Karpas-422 (cell line): Measurements from ENCODE around the gene DPYSL3. TPM values are rescaled to one million over a fixed set of nuclear protein-coding genes. Genes with fewer than 3 reads are reported as not detected.

Experiments
- DNase-seq: peaks from one replicate; pipeline ENCODE4 v3.0.0-alpha.2; 2015
- H2AFZ ChIP-seq: fragments of 200-600 bp; sonication (generic); 2 replicates; pipeline ENCODE4 v1.6.1; 2014; ENCODE audit warnings: antibody characterized with exemption, low read length, mixed read lengths
- H3K27ac ChIP-seq: fragments of 200-600 bp; sonication (generic); 2 replicates; pipeline ENCODE4 v1.5.1; 2014; ENCODE audit warnings: mild to moderate bottlenecking, low read length, moderate library complexity
- H3K27me3 ChIP-seq: fragments of 200-600 bp; sonication (generic); 2 replicates; pipeline ENCODE4 v1.6.1; 2014; ENCODE audit warnings: low read length, mixed read lengths
- H3K36me3 ChIP-seq: fragments of 200-600 bp; sonication (generic); 2 replicates; pipeline ENCODE4 v1.6.1; 2014; ENCODE audit warnings: low read length, mixed read lengths; ENCODE audit not compliant: insufficient read depth
- H3K4me1 ChIP-seq: fragments of 200-600 bp; sonication (generic); 2 replicates; pipeline ENCODE4 v1.6.1; 2014; ENCODE audit warnings: mild to moderate bottlenecking, low read length, mixed read lengths
- H3K4me2 ChIP-seq: fragments of 200-600 bp; sonication (generic); 2 replicates; pipeline ENCODE4 v1.6.1; 2014; ENCODE audit warnings: low read length, low read depth, mild to moderate bottlenecking; ENCODE audit not compliant: poor library complexity, severe bottlenecking
- H3K4me3 ChIP-seq: fragments of 200-600 bp; sonication (generic); 2 replicates; pipeline ENCODE4 v1.5.1; 2014; ENCODE audit warnings: mild to moderate bottlenecking, antibody characterized with exemption, low read length, mixed read lengths
- H3K79me2 ChIP-seq: fragments of 200-600 bp; sonication (generic); 2 replicates; pipeline ENCODE4 v1.6.1; 2014; ENCODE audit warnings: mild to moderate bottlenecking, low read length, mixed read lengths
- H3K9ac ChIP-seq: fragments of 200-600 bp; sonication (generic); 2 replicates; pipeline ENCODE4 v1.6.0; 2014; ENCODE audit warnings: low read length
- H3K9me2 ChIP-seq: fragments of 200-600 bp; sonication (generic), shearing (Covaris generic); replicated peaks from 2 replicates; pipeline ENCODE4 v1.6.0; 2014; ENCODE audit warnings: mild to moderate bottlenecking, low read length, moderate library complexity; ENCODE audit not compliant: insufficient read depth
- H3K9me3 ChIP-seq: fragments of 300-700, 200-600 bp; sonication (generic); 2 replicates; pipeline ENCODE4 v1.6.1; 2014; ENCODE audit warnings: low read length, mixed read lengths
- H4K20me1 ChIP-seq: fragments of 200-600 bp; sonication (generic); 2 replicates; pipeline ENCODE4 v1.6.1; 2014; ENCODE audit warnings: mild to moderate bottlenecking, antibody characterized with exemption, low read length, low read depth; ENCODE audit not compliant: insufficient read depth
- total RNA-seq: library from RNA; depleted of rRNA; stranded (reverse); fragments of >200 nt; shearing (Covaris generic); gene quantifications from 2 replicates; pipeline ENCODE4 v1.2.3, GENCODE V29; 2014; ENCODE audit warnings: low replicate concordance

Gene DPYSL3
- total RNA-seq, 1 experiment from 2014 or later: not detected

DNA sequence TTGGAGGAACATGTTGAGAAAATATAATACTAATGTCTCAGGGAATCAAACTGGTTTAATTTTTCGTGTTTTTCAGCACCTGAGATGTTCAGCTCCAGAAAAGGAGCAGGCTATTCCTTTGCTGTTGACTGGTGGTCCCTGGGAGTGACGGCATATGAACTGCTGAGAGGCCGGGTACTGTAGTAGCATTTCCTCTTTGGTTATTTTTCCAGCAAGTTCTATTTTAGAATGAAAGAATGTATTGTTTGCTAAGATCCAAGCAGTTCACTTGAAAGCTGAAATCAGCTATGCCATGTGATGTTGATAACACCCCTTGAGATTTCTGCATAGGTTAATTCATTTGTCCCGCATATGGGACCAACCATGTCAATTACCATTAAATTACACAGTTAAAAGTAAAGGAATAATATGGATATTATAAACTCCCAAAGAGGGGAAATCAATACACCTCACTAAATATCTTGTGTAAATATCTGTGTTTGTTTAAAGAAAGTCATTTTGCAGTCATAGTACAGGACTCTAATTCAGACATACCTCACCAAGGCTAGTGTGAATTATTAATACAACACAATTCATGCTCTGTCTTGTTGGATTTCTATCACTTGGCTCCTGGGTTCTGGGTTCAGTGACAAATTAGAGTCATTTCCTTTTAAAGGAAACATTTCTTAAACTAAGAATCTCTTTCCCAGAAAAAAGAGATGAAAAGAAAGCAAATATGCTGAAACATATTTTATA is 148.3 kb downstream of the DPYSL3 start:
- Histone ChIP-seq H2AFZ (no peak overlapping the region), H3K9me3 (no peaks in the 10 kb centered on the region), H3K36me3 (no peaks in the 10 kb centered on the region), H3K4me2 (no peak overlapping the region), H4K20me1 (no peaks in the 10 kb centered on the region), H3K4me1 (no peaks in the 10 kb centered on the region), H3K9ac (no peak overlapping the region), H3K27me3 (no peaks in the 10 kb centered on the region), H3K79me2 (no peaks in the 10 kb centered on the region), H3K4me3 (no peak overlapping the region), H3K9me2 (no peaks in the 10 kb centered on the region), H3K27ac (no peak overlapping the region)
- DNase-seq: peak; percentile 9

DNA sequence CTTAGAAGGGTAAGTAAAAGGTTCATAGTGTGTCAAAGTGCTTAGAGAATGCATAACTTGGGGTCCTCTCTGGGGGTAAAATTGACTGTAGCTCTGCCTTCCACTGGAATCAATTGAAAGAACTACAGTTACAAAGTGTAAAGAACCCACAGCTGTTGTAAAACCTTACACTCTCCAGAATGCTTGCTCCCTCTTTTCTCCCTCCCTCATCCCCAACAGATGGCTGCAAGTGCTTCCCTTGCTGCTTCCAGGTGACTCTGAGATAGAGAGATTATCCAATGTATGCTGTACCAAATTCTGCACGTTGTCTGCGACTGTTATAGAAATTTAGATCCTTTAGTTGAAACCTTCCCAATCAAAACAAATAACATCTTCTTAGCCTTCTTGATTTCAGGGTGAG is 149.1 kb downstream of the DPYSL3 start:
- no peak overlapping the region for H3K9ac ChIP-seq
- H3K9me3 ChIP-seq: no peaks in the 10 kb centered on the region
- no peak overlapping the region for H3K4me2 ChIP-seq
- H3K27me3 ChIP-seq: no peaks in the 10 kb centered on the region
- no peak overlapping the region for H2AFZ ChIP-seq
- H3K4me3 ChIP-seq: no peak overlapping the region
- no peaks in the 10 kb centered on the region for H3K4me1 ChIP-seq
- no peaks in the 10 kb centered on the region for H3K79me2 ChIP-seq
- no peaks in the 10 kb centered on the region for H3K36me3 ChIP-seq
- DNase-seq: peak; percentile 27
- H3K27ac ChIP-seq: no peak overlapping the region
- no peaks in the 10 kb centered on the region for H4K20me1 ChIP-seq
- no peaks in the 10 kb centered on the region for H3K9me2 ChIP-seq

DNA sequence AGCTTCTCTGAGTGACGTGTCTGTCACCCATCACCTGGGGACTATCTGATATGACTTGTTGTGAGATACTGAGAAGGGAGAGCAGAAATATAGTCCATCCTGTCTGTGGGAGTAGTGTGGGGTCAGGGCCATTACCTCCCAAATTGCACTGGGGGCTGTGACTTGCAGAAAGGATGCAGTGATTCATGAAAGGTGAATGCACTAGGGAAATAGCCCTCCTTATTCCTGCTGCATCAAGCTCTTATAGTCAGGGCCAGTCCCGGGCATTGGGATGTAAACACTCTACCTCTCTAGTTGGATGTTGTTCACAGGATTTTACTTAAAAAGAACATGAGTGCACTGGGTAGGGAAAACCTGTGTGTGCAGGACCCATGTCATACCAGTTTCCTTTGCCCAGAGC is 150.3 kb downstream of the DPYSL3 start:
- Histone ChIP-seq H3K27me3 (no peaks in the 10 kb centered on the region), H3K4me3 (no peak overlapping the region), H4K20me1 (no peaks in the 10 kb centered on the region), H3K79me2 (no peaks in the 10 kb centered on the region), H3K9me3 (no peaks in the 10 kb centered on the region), H3K27ac (no peak overlapping the region), H3K36me3 (no peaks in the 10 kb centered on the region), H3K9ac (no peak overlapping the region), H3K9me2 (no peaks in the 10 kb centered on the region), H2AFZ (no peak overlapping the region), H3K4me2 (no peak overlapping the region), H3K4me1 (no peaks in the 10 kb centered on the region)
- DNase-seq: peak; percentile 6

DNA sequence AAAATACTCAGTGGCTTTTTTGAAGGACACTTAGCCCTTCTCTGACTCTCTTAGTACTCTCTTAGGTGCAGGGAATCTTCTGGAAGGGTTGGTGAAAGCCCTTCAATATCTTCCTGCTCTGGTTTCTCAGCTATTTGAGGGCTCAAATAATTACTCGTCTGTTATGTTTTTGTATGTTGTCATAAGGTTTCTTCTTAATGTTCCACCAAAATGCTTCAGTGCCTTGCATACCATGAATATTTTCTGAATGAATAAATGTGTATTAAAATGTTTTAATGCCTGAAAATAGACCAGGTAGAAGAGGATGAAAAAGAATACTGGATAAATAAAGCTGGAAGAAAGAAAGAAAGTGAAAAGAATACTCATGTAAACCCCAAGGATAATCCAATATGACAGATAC is 150.8 kb downstream of the DPYSL3 start:
- Histone ChIP-seq H3K27ac (no peak overlapping the region), H4K20me1 (no peaks in the 10 kb centered on the region), H3K4me2 (no peak overlapping the region), H3K36me3 (no peaks in the 10 kb centered on the region), H2AFZ (no peak overlapping the region), H3K9me2 (no peaks in the 10 kb centered on the region), H3K9me3 (no peaks in the 10 kb centered on the region), H3K4me3 (no peak overlapping the region), H3K79me2 (no peaks in the 10 kb centered on the region), H3K9ac (no peak overlapping the region), H3K27me3 (no peaks in the 10 kb centered on the region), H3K4me1 (no peaks in the 10 kb centered on the region)
- no peak for DNase-seq

DNA sequence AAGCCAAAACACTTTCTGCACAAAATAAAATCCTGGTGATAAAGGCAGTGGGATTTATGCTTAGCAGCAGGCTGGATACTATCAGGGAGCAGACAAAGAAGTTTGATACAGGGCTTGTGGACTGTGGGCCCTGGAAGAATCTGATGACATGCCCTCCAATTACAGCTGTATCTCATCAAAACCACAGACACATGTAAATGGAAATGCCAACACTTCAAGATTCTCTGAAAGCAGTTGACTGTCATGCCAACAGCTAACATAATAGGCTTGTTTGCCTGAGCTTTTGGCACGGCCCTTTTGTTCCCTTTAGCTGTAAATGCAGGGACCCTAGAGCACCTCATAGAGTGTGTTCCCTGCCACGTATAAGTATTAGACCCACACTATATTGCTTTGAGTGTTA is 160.6 kb downstream of the DPYSL3 start:
- H3K79me2 ChIP-seq: no peaks in the 10 kb centered on the region
- H3K4me3 ChIP-seq: no peak overlapping the region
- H3K27me3 ChIP-seq: no peaks in the 10 kb centered on the region
- no peaks in the 10 kb centered on the region for H4K20me1 ChIP-seq
- H3K9ac ChIP-seq: no peak overlapping the region
- H3K9me3 ChIP-seq: no peaks in the 10 kb centered on the region
- no peak overlapping the region for H3K4me2 ChIP-seq
- H2AFZ ChIP-seq: no peak overlapping the region
- H3K9me2 ChIP-seq: no peaks in the 10 kb centered on the region
- no peak for DNase-seq
- H3K27ac ChIP-seq: no peak overlapping the region
- no peaks in the 10 kb centered on the region for H3K4me1 ChIP-seq
- H3K36me3 ChIP-seq: no peaks in the 10 kb centered on the region

DNA sequence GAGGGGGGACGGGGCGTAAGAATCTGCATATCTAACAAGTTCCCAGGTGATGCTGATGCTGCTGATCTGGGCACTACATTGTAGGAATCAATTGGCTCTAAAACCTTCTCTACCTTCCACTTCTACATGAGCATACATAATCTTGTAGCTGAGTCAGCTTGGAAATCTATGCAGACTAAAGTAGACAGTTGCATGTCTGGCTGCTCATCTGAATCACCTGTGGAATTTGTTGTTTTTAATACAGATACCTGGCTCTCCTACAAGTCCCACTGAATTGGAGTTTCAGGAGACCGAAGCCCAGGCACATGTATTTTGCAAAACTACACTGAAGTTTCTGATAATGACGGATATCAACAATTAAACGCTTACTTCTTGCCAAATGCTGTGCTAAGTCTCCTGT is 161.4 kb downstream of the DPYSL3 start:
- H3K79me2 ChIP-seq: no peaks in the 10 kb centered on the region
- no peak overlapping the region for H2AFZ ChIP-seq
- H3K9me3 ChIP-seq: no peaks in the 10 kb centered on the region
- no peak overlapping the region for H3K27ac ChIP-seq
- H3K4me3 ChIP-seq: no peak overlapping the region
- no peaks in the 10 kb centered on the region for H3K4me1 ChIP-seq
- H3K9ac ChIP-seq: no peak overlapping the region
- no peak overlapping the region for H3K4me2 ChIP-seq
- no peaks in the 10 kb centered on the region for H3K36me3 ChIP-seq
- no peaks in the 10 kb centered on the region for H4K20me1 ChIP-seq
- no peak for DNase-seq
- H3K9me2 ChIP-seq: no peaks in the 10 kb centered on the region
- H3K27me3 ChIP-seq: no peaks in the 10 kb centered on the region

DNA sequence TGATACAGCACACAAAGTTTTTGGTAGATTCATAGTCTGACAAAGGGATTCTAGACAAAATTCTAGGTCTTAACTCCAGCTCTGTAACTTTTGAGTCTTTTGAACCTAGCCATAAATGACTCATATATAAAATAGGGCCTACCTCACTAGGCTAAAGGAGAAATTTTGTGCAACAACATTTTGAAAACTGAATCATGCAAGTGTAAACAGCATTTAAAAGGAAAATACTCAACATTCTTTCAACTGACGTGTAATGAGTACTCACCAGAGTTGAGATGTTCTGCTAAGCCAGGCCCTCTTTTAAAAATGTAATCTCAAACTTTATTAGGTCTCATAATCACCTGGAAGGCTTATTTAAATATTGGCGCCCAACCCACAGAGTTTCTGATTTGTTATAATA is 161.8 kb downstream of the DPYSL3 start:
- Histone ChIP-seq H3K36me3 (no peaks in the 10 kb centered on the region), H3K27ac (no peak overlapping the region), H3K9me3 (no peaks in the 10 kb centered on the region), H3K9me2 (no peaks in the 10 kb centered on the region), H3K4me2 (no peak overlapping the region), H3K4me1 (no peaks in the 10 kb centered on the region), H4K20me1 (no peaks in the 10 kb centered on the region), H3K9ac (no peak overlapping the region), H2AFZ (no peak overlapping the region), H3K27me3 (no peaks in the 10 kb centered on the region), H3K79me2 (no peaks in the 10 kb centered on the region), H3K4me3 (no peak overlapping the region)
- DNase-seq: no peak

DNA sequence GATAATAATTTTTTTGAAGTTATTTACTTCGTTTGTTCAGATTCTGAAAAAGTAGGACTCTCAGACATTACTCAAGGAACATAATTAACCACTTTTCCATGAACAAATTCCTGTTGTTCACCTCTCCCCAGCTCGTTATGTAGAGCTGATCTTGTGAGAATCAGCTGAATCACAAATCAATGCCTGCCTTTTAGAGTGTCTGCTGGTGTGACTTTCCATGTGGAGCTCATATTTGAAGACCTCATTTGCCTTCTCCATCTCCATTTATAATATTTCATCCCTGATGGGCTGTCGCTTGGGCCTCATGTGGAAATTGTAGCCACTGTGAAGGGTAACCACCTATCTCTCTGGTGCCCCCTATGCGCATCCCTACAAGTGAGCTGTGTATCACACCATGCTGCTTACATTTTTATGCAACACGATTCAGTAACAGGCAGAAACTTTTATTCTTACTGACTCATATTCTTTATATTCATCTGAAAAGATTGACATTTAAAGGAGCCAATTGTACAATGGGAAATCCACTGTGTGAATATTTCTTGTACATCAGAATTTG is 163.8 kb downstream of the DPYSL3 start:
- Histone ChIP-seq H3K9ac (no peak overlapping the region), H3K4me2 (no peak overlapping the region), H3K9me3 (no peaks in the 10 kb centered on the region), H4K20me1 (no peaks in the 10 kb centered on the region), H3K4me3 (no peak overlapping the region), H3K79me2 (no peaks in the 10 kb centered on the region), H3K27ac (no peak overlapping the region), H3K27me3 (no peaks in the 10 kb centered on the region), H3K9me2 (no peaks in the 10 kb centered on the region), H2AFZ (no peak overlapping the region), H3K36me3 (no peaks in the 10 kb centered on the region), H3K4me1 (no peaks in the 10 kb centered on the region)
- peak; percentile 45 for DNase-seq
